ENCODE measurements around the gene BTBD19. TPM values are rescaled to one million over a fixed set of nuclear protein-coding genes. Genes with fewer than 3 reads are reported as not detected.
A peak's percentile ranks its signal among the peaks of the same experiment; 100 is the strongest.
"Not testable (repeated sequence)": the region's sequence is repeated elsewhere in the genome, so short reads cannot be mapped to it uniquely, and the experiment has no call there.

The BTBD19 gene
- total RNA-seq (2014; rRNA removed; shearing (Covaris generic)): 16.4 and 18.0 TPM in 2 replicates

- peak; percentile 61 for DNase-seq (ENCODE audit: low spot score)
These were observed at the start of gene BTBD19 for GRCh38 chr1:44808063-44808937. BTBD19 (plus strand) TSS chr1:44808523; CDS start chr1:44808821, 298 bp downstream.

DNA sequence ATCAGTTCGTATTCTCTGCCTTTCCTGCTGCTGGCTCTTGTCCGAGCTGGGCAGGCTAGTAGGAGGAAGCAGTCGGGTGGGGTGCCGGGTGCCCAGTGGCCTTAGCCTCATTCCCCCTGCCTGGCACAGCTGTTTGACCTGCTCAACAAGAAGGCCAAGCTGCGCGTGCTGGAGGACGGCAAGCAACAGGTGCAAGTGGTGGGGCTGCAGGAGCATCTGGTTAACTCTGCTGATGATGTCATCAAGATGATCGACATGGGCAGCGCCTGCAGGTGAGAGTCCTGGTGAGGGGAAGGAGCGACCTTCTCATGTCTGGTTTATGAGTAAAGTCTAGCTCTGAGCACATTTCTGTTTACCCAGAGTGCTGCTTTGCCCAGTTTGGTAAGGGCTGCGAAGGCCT, 49.2 kb upstream of the BTBD19 start:
- DNase-seq (ENCODE audit: low spot score): no peak

DNA sequence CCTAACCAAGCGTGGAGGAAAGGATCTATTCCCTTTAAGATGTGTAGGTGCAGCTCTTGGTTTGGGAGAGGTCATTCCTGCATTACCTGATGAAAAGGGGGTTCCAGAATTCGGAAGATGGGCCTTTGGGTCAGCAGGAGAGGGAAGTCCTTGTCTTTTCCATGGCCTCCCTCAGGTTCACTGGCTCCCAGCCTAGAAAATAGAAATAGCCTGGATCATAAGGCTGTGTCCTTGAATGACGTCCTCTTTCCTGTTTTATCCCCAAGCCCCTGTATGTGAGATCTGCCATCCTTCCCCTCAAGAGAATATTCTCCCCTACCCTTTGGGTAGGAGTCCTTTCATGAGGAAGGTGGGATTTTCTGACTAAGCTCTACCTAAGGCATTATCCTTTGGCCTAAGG, 47.4 kb upstream of the BTBD19 start:
- DNase-seq (ENCODE audit: low spot score): no peak

- DNase-seq (ENCODE audit: low spot score): not testable (repeated sequence)
These were observed 41.9 kb upstream of the BTBD19 start for GRCh38 chr1:44766421-44766820.

- peak; percentile 97 for DNase-seq (ENCODE audit: low spot score)
These were observed 33.0 kb upstream of the BTBD19 start, which contains the start of gene RPS8 for GRCh38 chr1:44775078-44775929. RPS8 (plus strand) TSS chr1:44775540; CDS start chr1:44775597, 57 bp downstream.

- peak; percentile 61 for DNase-seq (ENCODE audit: low spot score)
These were observed 32.2 kb upstream of the BTBD19 start for GRCh38 chr1:44775930-44776729.

GRCh38 chr1:44776730-44777068, 31.6 kb upstream of the BTBD19 start:
- no peak for DNase-seq (ENCODE audit: low spot score)

- no peak for DNase-seq (ENCODE audit: low spot score)
These were observed 30.8 kb upstream of the BTBD19 start for GRCh38 chr1:44777547-44777946.

- DNase-seq (ENCODE audit: low spot score): no peak
These were observed 30.2 kb upstream of the BTBD19 start for GRCh38 chr1:44777969-44778635.

DNA sequence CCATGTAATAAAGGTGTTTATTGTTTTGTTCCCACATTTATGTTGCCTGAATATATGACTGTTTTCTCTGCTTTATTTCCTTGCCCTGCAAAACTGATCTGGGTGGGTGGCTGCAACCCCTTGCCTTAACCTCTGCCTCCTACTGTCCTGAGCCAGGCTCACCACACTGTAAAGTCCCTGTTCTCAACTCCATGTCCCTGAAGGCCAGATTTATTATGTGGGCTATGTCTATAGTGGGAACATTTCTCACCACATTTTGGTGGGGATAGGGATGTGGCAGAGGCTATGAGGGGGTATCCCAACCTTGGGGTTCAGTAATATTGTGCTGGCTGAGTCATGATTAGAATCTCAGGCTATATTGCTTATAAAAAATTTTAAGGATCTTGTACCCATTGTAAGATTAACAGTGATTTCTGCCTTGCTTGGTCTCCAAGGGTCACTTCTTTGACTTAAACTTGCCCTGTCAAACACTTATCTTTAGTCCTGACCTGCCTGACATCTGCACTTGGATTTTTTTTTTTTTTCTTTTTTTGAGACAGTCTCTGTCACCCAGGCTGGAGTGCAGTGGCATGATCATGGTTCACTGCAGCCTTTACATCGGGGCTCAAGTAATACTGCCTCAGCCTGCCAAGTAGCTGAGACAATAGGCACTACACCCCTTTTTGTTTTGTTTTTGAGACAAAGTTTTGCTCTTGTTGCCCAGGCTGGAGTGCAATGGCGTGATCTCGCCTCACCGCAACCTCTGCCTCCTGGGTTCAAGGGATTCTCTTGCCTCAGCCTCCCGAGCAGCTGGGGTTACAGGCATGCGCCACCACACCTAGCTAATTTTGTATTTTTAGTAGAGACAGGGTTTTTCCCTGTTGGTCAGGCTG, 29.4 kb upstream of the BTBD19 start:
- no peak for DNase-seq (ENCODE audit: low spot score)

DNA sequence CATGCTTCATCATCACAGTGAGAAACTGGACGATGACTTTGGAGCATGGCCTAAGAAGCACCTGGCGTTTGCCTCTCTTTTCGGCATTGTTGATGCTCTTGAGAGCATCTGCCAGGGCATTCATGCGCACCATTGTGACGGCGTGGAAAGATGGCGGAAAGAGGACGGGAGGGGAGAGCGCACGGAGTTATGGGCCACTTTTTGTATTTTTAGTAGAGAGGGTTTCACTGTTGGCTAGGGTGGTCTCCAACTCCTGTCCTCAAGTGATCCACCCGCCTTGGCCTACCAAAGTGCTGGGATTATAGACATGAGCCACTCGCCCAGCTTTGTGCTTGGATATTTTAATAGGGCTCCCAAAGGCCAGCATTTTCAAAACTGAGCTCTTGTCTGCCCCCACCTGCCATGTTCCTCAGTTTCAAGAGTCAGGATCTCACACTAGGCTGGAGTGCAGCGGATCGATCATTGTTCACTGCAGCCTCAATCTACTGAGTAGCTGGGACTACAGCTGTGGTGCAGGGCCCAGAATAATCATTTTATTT, 27.7 kb upstream of the BTBD19 start:
- no peak for DNase-seq (ENCODE audit: low spot score)

DNA sequence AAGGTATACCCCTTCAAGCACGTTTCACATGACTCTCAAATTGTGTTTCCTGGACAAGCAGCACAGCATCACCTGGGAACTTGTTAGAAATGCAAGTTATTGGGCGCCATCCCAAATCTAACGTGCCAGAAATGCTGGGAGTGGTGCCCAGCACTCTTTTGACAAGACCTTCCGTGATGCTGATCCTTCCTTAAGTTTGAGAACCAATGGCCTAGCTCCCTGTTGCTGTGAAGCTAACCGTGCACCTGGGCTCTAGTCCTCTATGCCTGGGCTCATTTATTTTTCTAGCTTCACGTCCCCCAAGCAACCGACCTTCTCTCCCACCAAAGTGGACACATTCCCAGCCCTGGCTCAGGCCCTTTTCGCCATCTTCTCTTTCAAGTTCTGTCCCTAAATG, 24.6 kb upstream of the BTBD19 start:
- no peak for DNase-seq (ENCODE audit: low spot score)

DNA sequence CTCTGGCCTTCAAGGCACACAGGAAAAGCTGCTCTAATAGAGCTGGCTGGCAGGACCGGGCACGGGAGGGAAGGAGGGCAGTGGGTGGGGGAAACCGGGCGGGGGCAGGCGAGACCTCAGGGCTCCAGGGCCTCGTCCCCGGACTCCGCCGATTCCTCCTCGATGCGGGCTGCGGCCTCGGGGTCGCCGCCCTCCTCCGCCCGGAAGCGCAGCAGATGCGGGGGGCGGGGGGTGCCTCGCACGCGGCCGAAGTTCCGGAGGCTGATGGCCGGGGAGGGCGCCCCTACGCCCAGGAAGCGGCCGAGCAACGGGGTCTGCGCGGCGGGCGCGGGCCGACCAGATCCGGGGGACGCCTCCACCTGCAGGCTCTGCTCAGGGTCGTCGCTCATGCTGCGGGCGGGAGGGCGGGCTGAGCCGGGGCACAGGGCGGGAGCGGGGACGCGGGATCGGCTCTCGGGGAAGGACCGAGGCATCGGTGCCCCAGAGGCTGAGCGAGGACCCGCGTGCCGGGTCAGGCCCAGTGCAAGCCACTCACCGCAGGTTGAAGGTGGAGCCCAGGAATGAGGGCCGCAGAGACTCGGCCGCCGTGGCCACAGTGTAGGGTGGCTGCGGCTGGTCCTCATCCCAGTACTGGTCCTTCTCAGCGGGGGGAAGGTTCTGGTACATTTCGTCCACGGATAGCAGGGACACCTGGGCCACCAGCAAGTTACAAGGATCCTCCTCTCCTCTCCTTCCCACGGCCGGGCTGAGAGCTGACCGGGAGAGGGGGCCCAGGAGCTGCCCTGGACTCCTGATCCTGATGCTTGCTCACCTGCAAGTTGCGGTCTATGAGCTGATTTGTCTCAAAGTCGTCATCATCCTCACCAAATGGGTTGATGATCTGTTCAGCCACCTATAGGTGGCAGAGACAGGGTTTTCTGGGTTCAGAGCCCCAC, 24.0 kb upstream of the BTBD19 start:
- DNase-seq (ENCODE audit: low spot score): no peak

DNA sequence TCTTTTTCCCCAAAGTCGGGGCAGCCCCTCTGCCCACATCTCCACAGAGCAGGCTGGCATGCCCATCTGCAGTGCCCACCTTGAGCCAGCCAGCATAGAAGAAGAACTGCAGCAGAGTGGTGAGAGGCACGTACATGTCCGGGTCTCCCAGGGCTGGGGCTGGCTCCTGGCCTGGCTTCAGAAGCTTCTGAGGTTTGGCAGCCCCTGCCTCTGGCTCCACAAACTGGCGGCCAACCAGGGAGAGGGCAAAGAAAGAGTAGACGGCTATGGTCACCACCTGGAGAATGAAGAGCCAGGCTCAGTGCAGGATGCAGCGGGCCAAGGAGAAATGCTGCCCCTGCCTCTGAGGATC, 23.3 kb upstream of the BTBD19 start:
- no peak for DNase-seq (ENCODE audit: low spot score)

GRCh38 chr1:44785501-44786137, 22.7 kb upstream of the BTBD19 start:
- no peak for DNase-seq (ENCODE audit: low spot score)

DNA sequence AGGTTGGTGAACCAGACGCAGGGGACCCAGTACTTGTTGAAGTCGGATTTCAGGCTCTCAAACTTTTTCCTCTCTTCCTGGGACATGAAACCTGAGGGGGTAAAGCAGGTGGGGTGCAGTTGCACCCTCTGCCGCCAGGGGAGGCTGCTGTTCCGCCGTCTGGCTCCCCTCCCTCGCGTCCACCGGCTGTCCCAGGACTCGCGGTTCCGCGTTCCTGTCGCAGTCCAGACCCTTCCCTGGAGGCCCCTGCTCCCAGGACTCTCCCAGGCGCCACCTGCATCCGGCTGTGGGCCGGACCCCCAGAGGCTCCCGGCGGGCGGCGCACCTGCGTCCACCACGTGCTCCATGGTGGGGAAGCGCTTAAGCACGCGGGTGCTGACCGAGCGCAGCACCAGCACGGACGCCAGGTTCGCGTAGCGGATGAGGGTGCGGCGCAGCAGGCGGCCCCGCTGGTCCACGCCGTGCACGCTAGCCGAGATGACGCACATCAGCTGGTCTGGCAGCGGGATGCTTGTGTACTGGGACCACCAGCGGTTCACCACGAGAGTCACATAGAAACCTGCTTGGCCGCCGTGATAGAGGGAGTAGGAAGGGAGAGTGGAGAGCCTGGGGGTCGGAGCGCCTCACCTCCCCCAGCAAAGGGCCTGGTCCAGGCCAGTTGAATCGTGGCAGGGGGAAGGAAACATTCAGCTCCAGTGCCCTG, 22.0 kb upstream of the BTBD19 start:
- DNase-seq (ENCODE audit: low spot score): peak; percentile 86

GRCh38 chr1:44786841-44787426, 21.4 kb upstream of the BTBD19 start:
- no peak for DNase-seq (ENCODE audit: low spot score)
